Measurements from ENCODE around the gene AMN1. TPM values are rescaled to one million over a fixed set of nuclear protein-coding genes. Genes with fewer than 3 reads are reported as not detected.

The AMN1 gene
- polyA plus RNA-seq, 1 donor (not counting 4 experiments of a cell fraction or from before 2014, with no cell fraction given): 11.3 TPM

DNA sequence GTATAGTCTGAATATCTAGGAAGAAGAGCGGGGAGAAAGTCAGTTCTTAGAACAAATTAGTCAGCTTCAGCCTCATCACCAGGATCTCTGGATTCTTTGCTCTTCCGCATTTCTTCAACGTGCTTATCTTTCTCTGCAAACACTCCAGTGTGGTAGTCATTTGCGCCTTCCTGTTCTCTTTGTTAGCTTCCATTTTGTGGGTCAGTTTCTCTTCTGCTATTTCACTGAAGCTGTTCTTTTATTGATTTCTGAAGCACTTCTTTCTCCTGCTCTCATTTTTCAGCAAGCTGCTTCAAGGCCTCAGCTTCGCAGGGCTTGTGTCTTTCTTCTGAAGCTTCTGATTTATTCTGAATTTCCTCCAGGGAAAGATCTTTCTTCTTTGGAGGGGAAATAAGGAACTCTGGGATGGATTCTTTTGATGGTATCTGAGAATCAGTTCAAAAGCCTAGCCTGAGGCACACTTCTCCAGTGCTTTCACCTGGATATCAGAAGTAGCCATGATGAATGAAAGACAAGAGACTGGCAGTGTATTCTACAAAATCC is 13.5 kb downstream of the AMN1 start:
- TF ChIP-seq, protein P1, sequence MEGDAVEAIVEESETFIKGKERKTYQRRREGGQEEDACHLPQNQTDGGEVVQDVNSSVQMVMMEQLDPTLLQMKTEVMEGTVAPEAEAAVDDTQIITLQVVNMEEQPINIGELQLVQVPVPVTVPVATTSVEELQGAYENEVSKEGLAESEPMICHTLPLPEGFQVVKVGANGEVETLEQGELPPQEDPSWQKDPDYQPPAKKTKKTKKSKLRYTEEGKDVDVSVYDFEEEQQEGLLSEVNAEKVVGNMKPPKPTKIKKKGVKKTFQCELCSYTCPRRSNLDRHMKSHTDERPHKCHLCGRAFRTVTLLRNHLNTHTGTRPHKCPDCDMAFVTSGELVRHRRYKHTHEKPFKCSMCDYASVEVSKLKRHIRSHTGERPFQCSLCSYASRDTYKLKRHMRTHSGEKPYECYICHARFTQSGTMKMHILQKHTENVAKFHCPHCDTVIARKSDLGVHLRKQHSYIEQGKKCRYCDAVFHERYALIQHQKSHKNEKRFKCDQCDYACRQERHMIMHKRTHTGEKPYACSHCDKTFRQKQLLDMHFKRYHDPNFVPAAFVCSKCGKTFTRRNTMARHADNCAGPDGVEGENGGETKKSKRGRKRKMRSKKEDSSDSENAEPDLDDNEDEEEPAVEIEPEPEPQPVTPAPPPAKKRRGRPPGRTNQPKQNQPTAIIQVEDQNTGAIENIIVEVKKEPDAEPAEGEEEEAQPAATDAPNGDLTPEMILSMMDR (optimal IDR thresholded peaks at IDR 0.05 in 1 of 3, IDR thresholded peaks at IDR 0.05 in 1 of 3, conservative IDR thresholded peaks at IDR 0.05 in 1 of 3; ENCODE audit: extremely low read depth in 1 of 3, insufficient read depth in 2 of 3, low read length in 3 of 3): no peak
- no peak for TF ChIP-seq EZH2 (IDR thresholded peaks at IDR 0.05; ENCODE audit: low read length)
- dilution Hi-C loops (cut with MboI; ENCODE audit: extremely low pct_ligation_motif_present, low sequenced_read_pairs): no loop called here
- H3K36me3 ChIP-seq (ENCODE audit: control insufficient read depth in 2 of 2, extremely low read depth in 1 of 2, insufficient read depth in 2 of 2, low read length in 2 of 2): no peaks in the 10 kb centered on the region
- no peak overlapping the region for H3K27ac ChIP-seq (ENCODE audit: control insufficient read depth, insufficient read depth, low read length)
- no peak overlapping the region for H3K4me2 ChIP-seq (ENCODE audit: control insufficient read depth, extremely low read depth, insufficient read depth, low read depth, low read length)
- H2AFZ ChIP-seq (ENCODE audit: control insufficient read depth, low read length): peak overlapping the region; percentile 37
- no peaks in the 10 kb centered on the region for H3K4me1 ChIP-seq (ENCODE audit: control insufficient read depth, extremely low read depth, insufficient read depth, low read length)
- FAIRE-seq (peak; percentile 32), DNase-seq (ENCODE audit: low read depth, low spot score) (no peak)
- H3K9me3 ChIP-seq (ENCODE audit: control insufficient read depth, low read depth, low read length): no peaks in the 10 kb centered on the region
- H3K79me2 ChIP-seq (ENCODE audit: control insufficient read depth, insufficient read depth, low read length): no peaks in the 10 kb centered on the region
- H3K9ac ChIP-seq (ENCODE audit: control insufficient read depth, extremely low read depth, insufficient read depth, low read length): no peak overlapping the region
- H4K20me1 ChIP-seq (ENCODE audit: control insufficient read depth, extremely low read depth, insufficient read depth, low read length): no peaks in the 10 kb centered on the region
- H3K4me3 ChIP-seq (ENCODE audit: control insufficient read depth in 2 of 3, extremely low read depth in 1 of 3, insufficient read depth in 2 of 3, low read depth in 1 of 3, low read length in 3 of 3): no peak overlapping the region
- H3K27me3 ChIP-seq (ENCODE audit: control insufficient read depth, extremely low read depth, insufficient read depth, low read length): no peaks in the 10 kb centered on the region
- H3K9me1 ChIP-seq (ENCODE audit: control insufficient read depth, extremely low read depth, insufficient read depth, low read length): no peaks in the 10 kb centered on the region

- no peaks in the 10 kb centered on the region for H3K79me2 ChIP-seq (ENCODE audit: control insufficient read depth, insufficient read depth, low read length)
- H3K9ac ChIP-seq (ENCODE audit: control insufficient read depth, extremely low read depth, insufficient read depth, low read length): no peak overlapping the region
- no peak overlapping the region for H2AFZ ChIP-seq (ENCODE audit: control insufficient read depth, low read length)
- no peaks in the 10 kb centered on the region for H3K36me3 ChIP-seq (ENCODE audit: control insufficient read depth in 2 of 2, extremely low read depth in 1 of 2, insufficient read depth in 2 of 2, low read length in 2 of 2)
- TF ChIP-seq, protein P1 (optimal IDR thresholded peaks at IDR 0.05 in 1 of 3, IDR thresholded peaks at IDR 0.05 in 1 of 3, conservative IDR thresholded peaks at IDR 0.05 in 1 of 3; ENCODE audit: extremely low read depth in 1 of 3, insufficient read depth in 2 of 3, low read length in 3 of 3): no peak
- TF ChIP-seq EZH2 (IDR thresholded peaks at IDR 0.05; ENCODE audit: low read length): no peak
- H3K27ac ChIP-seq (ENCODE audit: control insufficient read depth, insufficient read depth, low read length): no peak overlapping the region
- DNase-seq (ENCODE audit: low read depth, low spot score) (no peak), FAIRE-seq (no peak)
- H4K20me1 ChIP-seq (ENCODE audit: control insufficient read depth, extremely low read depth, insufficient read depth, low read length): no peaks in the 10 kb centered on the region
- no peaks in the 10 kb centered on the region for H3K9me3 ChIP-seq (ENCODE audit: control insufficient read depth, low read depth, low read length)
- H3K4me2 ChIP-seq (ENCODE audit: control insufficient read depth, extremely low read depth, insufficient read depth, low read depth, low read length): no peak overlapping the region
- H3K27me3 ChIP-seq (ENCODE audit: control insufficient read depth, extremely low read depth, insufficient read depth, low read length): no peaks in the 10 kb centered on the region
- H3K4me3 ChIP-seq (ENCODE audit: control insufficient read depth in 2 of 3, extremely low read depth in 1 of 3, insufficient read depth in 2 of 3, low read depth in 1 of 3, low read length in 3 of 3): no peak overlapping the region
- no peaks in the 10 kb centered on the region for H3K4me1 ChIP-seq (ENCODE audit: control insufficient read depth, extremely low read depth, insufficient read depth, low read length)
- dilution Hi-C loops (cut with MboI; ENCODE audit: extremely low pct_ligation_motif_present, low sequenced_read_pairs): no loop called here
- H3K9me1 ChIP-seq (ENCODE audit: control insufficient read depth, extremely low read depth, insufficient read depth, low read length): no peaks in the 10 kb centered on the region
These were observed 14.2 kb downstream of the AMN1 start for GRCh38 chr12:31714406-31715271.

All from keratinocyte (primary cell).